ENCODE data around the gene EPHB4. TPM values are rescaled to one million over a fixed set of nuclear protein-coding genes. Genes with fewer than 3 reads are reported as not detected.
"Not testable (repeated sequence)": the region's sequence is repeated elsewhere in the genome, so short reads cannot be mapped to it uniquely, and the experiment has no call there.

Gene EPHB4
- total RNA-seq, 2 donors from 2014 or later, result 4.7 to 6.6 TPM

DNA sequence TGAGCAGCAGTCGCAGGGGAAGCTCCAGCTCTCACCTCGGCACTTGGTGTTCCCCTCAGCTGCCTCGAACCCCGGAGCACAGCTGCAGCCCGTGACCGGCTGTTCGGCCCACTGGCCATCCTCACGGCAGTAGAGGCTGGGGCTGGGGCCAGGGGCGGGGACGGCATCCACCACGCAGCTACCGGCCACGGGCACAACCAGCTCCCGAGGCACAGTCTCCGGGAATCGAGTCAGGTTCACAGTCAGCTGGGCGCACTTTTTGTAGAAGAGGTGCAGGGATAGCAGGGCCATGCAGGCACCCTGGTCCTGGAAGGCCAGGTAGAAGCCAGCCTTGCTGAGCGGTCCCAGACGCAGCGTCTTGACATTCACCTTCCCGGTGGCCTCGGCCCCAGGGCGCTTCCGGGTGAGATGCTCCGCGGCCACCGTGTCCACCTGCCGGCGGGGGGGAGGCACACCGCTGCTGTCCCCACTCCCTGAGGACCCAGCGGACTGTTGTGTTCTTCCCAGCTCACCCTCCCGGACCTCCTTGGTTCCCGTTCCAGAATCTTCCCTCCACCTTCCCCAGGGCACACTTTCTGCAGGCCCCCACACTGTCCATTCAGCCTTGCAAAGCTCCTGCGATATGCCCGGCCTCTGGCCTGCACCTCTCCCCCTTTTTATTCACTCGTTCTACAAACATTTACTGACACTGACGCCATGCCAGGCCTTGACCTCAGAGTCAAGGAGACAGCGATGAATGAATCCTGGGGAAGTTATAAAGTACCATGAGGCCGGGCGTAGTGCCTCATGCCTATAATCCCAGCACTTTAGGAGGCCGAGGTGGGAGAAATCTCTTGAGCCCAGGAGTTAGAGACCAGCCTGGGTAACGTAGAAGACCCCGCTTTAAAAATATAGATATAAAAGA, 4.8 kb downstream of the EPHB4 start:
- peaks cover 32% of the 10 kb centered on the region for H3K27me3 Mint-ChIP-seq

DNA sequence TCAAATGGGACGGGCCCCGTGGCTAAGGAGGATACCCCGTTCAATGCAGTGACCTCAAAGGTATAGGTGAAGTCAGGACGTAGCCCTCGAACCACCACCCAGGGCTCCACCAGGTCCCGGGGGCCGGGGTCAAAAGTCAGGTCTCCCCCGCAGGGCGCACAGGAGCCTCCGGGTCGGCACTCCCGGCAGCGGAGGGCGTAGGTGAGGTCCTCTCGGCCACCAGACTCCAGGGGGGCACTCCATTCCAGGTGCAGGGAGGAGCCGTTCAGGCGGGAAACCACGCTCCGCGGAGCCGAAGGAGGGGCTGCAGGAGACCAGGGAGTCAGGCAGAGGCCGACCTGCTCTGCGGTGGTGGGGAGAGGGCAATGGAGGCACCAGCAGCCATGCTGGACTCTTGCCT, 7.7 kb downstream of the EPHB4 start:
- no peaks in the 10 kb centered on the region for H3K9me3 ChIP-seq (ENCODE audit: control insufficient read depth, low read length, poor library complexity, severe bottlenecking)
- no peaks in the 10 kb centered on the region for H3K4me1 Mint-ChIP-seq
- H3K36me3 Mint-ChIP-seq (ENCODE audit: low read depth), result peaks cover 2% of the 10 kb centered on the region
- ATAC-seq, result no peak
- no peak for DNase-seq
- H3K27me3 Mint-ChIP-seq, result peaks cover 11% of the 10 kb centered on the region
- no peak overlapping the region for H3K27ac Mint-ChIP-seq
- H3K4me3 Mint-ChIP-seq, result no peak overlapping the region

More for the DNA sequence above, 4.8 kb downstream of the EPHB4 start:
- no peak for DNase-seq
- Mint-ChIP-seq H3K4me3 (no peak overlapping the region), H3K36me3 (ENCODE audit: low read depth) (peaks cover 7% of the 10 kb centered on the region), H3K4me1 (peaks cover 14% of the 10 kb centered on the region), H3K27ac (no peak overlapping the region)
- no peak for ATAC-seq
- H3K9me3 ChIP-seq (ENCODE audit: control insufficient read depth, low read length, poor library complexity, severe bottlenecking), result no peaks in the 10 kb centered on the region

- peaks cover 2% of the 10 kb centered on the region for H3K36me3 Mint-ChIP-seq (ENCODE audit: low read depth)
Measured at GRCh38 chr7:100818825-100819224, 8.5 kb downstream of the EPHB4 start.

DNA sequence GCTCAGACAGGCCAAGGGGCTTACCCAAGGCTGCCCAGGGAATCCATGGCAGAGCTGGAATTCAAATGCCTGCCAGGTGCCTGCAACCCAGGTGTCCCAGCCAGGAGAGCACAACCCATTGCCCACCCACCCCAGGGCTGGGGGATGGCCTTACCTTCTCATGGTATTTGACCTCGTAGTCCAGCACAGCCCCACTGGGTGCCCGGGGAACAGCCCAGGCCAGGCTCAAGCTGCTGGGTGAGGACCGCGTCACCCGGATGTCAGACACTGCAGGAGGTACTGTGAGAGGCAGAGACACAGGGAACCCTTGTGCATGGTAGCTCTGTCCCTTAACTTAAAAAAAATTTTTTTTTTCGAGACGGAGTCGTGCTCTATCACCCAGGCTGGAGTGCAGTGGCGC, 9.0 kb downstream of the EPHB4 start:
- Mint-ChIP-seq H3K4me1 (no peaks in the 10 kb centered on the region), H3K27me3 (no peaks in the 10 kb centered on the region), H3K27ac (no peak overlapping the region), H3K4me3 (no peak overlapping the region), H3K36me3 (ENCODE audit: low read depth) (peaks cover 2% of the 10 kb centered on the region)
- H3K9me3 ChIP-seq (ENCODE audit: control insufficient read depth, low read length, poor library complexity, severe bottlenecking), result no peaks in the 10 kb centered on the region
- DNase-seq (no peak), ATAC-seq (no peak)

More at GRCh38 chr7:100818825-100819224, 8.5 kb downstream of the EPHB4 start:
- Mint-ChIP-seq H3K4me1 (no peaks in the 10 kb centered on the region), H3K4me3 (no peak overlapping the region), H3K27ac (no peak overlapping the region), H3K27me3 (peaks cover 4% of the 10 kb centered on the region)
- ATAC-seq (no peak), DNase-seq (no peak)
- H3K9me3 ChIP-seq (ENCODE audit: control insufficient read depth, low read length, poor library complexity, severe bottlenecking), result no peaks in the 10 kb centered on the region

GRCh38 chr7:100817097-100817496, 10.2 kb downstream of the EPHB4 start:
- no peak for DNase-seq
- Mint-ChIP-seq H3K36me3 (ENCODE audit: low read depth) (no peaks in the 10 kb centered on the region), H3K27ac (no peak overlapping the region), H3K4me1 (no peaks in the 10 kb centered on the region), H3K4me3 (no peak overlapping the region), H3K27me3 (no peaks in the 10 kb centered on the region)
- no peaks in the 10 kb centered on the region for H3K9me3 ChIP-seq (ENCODE audit: control insufficient read depth, low read length, poor library complexity, severe bottlenecking)
- no peak for ATAC-seq

GRCh38 chr7:100816515-100816914, 10.8 kb downstream of the EPHB4 start:
- not testable (repeated sequence) for DNase-seq; H3K27ac Mint-ChIP-seq; H3K27me3 Mint-ChIP-seq; H3K9me3 ChIP-seq (ENCODE audit: control insufficient read depth, low read length, poor library complexity, severe bottlenecking); H3K36me3 Mint-ChIP-seq (ENCODE audit: low read depth); ATAC-seq; H3K4me1 Mint-ChIP-seq; H3K4me3 Mint-ChIP-seq

- H3K27ac Mint-ChIP-seq, result no peak overlapping the region
- no peaks in the 10 kb centered on the region for H3K9me3 ChIP-seq (ENCODE audit: control insufficient read depth, low read length, poor library complexity, severe bottlenecking)
- H3K4me1 Mint-ChIP-seq, result peaks cover 3% of the 10 kb centered on the region
- ATAC-seq, result no peak
- peaks cover 2% of the 10 kb centered on the region for H3K36me3 Mint-ChIP-seq (ENCODE audit: low read depth)
- H3K27me3 Mint-ChIP-seq, result no peaks in the 10 kb centered on the region
- no peak for DNase-seq
- no peak overlapping the region for H3K4me3 Mint-ChIP-seq
Measured at GRCh38 chr7:100812729-100813128, 14.6 kb downstream of the EPHB4 start.

DNA sequence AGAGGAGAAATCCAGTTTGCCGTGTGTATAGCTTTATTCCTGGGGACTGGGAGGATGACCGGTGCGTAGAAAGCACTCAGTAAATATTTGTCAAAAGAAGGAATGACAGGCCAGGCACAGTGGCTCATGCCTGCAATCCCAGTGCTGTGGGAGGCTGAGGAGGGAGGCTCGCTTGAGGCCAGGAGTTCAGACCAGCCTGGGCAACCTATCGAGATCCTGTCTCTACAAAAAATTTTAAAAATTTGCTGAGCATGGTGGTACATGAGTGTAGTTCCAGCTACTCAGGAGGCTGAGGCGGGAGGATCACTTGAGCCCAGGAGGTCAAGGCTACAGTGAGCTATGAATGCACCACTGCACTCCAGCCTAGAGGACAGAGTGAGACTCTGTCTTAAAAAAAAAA, 15.8 kb downstream of the EPHB4 start:
- H3K9me3 ChIP-seq (ENCODE audit: control insufficient read depth, low read length, poor library complexity, severe bottlenecking), result no peaks in the 10 kb centered on the region
- no peak for ATAC-seq
- no peak for DNase-seq
- Mint-ChIP-seq H3K27ac (no peak overlapping the region), H3K27me3 (no peaks in the 10 kb centered on the region), H3K36me3 (ENCODE audit: low read depth) (peaks cover 2% of the 10 kb centered on the region), H3K4me3 (no peak overlapping the region), H3K4me1 (peaks cover 3% of the 10 kb centered on the region)

- no peaks in the 10 kb centered on the region for H3K9me3 ChIP-seq (ENCODE audit: control insufficient read depth, low read length, poor library complexity, severe bottlenecking)
- DNase-seq, result no peak
- Mint-ChIP-seq H3K4me3 (no peak overlapping the region), H3K27ac (no peak overlapping the region), H3K4me1 (peaks cover 8% of the 10 kb centered on the region), H3K27me3 (no peaks in the 10 kb centered on the region), H3K36me3 (ENCODE audit: low read depth) (peaks cover 9% of the 10 kb centered on the region)
- no peak for ATAC-seq
Measured at GRCh38 chr7:100808354-100808875, 18.9 kb downstream of the EPHB4 start.

DNA sequence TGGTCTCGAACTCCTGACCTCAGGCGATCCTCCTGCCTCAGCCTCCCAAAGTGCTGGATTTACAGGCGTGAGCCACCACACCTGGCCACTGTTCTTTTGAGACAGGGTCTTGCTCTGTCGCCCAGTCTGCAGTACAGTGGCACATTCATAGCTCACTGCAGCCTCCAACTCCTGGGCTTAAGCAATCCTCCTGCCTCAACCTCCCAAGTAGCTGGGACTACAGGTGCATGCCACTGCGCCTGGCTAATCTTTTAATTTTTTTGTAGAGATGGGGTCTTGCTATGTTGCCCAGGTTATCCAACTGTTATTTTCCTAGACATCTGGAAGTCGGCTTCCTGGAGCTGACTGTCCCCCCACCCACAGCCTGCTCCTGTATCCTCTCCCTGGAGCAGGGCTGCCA, 20.4 kb downstream of the EPHB4 start:
- DNase-seq; H3K36me3 Mint-ChIP-seq (ENCODE audit: low read depth); H3K27me3 Mint-ChIP-seq; H3K9me3 ChIP-seq (ENCODE audit: control insufficient read depth, low read length, poor library complexity, severe bottlenecking); ATAC-seq; H3K4me3 Mint-ChIP-seq; H3K4me1 Mint-ChIP-seq: not testable (repeated sequence)
- peak overlapping the region; percentile 59 for H3K27ac Mint-ChIP-seq

DNA sequence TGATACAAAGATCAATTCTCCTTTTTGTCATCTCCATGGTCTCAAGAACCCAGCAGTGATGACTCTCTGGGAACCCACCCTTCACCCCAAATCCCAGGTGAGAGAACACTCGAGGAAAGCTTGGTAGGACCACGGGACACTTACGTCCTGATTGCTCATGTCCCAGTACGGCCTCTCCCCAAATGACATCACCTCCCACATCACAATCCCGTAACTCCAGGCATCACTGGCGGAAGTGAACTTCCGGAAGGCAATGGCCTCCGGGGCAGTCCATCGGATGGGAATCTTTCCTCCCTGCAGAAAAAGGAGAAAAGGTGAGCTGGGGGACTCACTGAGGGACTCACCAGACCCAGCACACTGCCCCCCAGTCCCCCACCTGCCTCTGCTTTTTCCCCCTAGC, 21.0 kb downstream of the EPHB4 start:
- DNase-seq, result no peak
- no peaks in the 10 kb centered on the region for H3K9me3 ChIP-seq (ENCODE audit: control insufficient read depth, low read length, poor library complexity, severe bottlenecking)
- Mint-ChIP-seq H3K4me1 (peaks cover 8% of the 10 kb centered on the region), H3K27me3 (no peaks in the 10 kb centered on the region), H3K4me3 (no peak overlapping the region), H3K36me3 (ENCODE audit: low read depth) (peaks cover 9% of the 10 kb centered on the region), H3K27ac (peak overlapping the region; percentile 59)
- no peak for ATAC-seq

DNA sequence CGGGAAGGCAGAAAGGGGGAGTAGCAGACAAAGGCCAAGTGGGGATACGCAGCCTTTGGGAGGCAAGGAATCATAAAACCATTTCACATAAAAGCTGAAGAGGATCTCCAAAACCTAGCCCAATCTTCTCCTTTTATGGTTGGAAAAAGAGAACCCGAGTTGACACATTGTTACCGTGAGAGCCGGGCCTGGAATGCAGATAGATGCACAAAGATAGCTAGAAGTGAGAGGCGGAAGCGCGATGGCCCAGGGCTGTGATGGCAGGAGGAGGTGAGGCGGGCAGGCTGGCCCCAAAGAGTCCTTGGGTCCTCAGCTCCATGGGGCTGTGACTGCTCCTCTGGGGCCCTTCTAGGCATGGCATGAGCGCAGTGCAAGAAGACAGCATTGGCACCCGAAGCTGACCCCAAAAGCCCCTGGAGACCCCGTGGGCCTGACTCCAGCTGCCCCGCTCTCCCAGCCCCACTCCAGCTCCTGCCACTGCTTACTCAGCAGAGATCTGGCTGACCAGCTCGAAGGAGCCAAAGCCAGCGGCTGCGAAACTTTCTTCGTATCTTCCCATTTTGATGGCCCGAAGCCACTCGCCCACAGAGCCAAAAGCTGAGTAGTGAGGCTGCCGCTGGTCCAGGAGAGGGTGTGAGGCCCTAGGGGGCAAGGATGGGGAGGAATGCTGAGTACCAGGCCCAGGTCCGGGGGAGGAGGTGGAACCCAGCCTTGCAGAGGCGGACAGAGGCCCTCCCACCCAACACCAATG, 22.5 kb downstream of the EPHB4 start:
- Mint-ChIP-seq H3K36me3 (ENCODE audit: low read depth) (peaks cover 9% of the 10 kb centered on the region), H3K27ac (no peak overlapping the region), H3K4me1 (peaks cover 8% of the 10 kb centered on the region), H3K27me3 (no peaks in the 10 kb centered on the region), H3K4me3 (no peak overlapping the region)
- H3K9me3 ChIP-seq (ENCODE audit: control insufficient read depth, low read length, poor library complexity, severe bottlenecking), result no peaks in the 10 kb centered on the region
- ATAC-seq (no peak), DNase-seq (no peak)

DNA sequence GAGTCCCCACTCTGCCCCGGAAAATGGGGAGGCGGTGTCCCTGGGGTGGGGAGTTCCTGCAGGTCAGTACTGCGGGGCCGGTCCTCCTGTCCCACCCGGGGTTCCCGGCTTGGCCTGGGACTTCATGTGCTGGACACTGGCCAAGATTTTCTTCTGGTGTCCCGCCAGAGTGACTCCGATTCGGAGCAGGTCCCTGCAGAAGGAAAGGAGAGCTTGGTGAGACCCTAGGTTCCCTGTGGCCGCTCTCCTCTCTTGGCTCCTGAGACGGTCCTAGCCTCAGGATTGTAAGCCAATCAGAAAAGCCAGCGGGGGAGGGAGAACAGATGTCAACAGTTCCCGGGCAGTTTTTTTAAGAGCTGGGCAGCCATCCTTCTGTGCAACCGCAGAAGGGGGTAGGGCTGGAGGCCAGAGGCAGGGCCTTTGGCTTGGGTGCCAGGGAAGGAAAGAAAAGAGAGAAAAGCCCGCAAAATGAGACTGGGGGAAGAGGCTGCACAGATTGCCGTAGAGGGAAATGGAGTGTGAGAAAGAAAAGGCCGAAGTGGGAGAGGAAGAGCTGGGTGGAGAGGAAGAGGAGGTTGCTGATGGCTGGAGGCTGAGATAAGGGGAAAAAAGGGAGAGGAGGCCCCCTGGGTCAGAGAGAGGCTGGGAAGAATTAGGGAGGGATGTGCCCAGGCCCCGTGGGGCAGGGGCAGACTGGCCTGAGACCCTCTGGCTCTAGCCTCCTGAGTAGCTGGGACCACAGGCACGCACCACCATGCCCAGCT, 23.7 kb downstream of the EPHB4 start:
- no peaks in the 10 kb centered on the region for H3K27me3 Mint-ChIP-seq
- H3K9me3 ChIP-seq (ENCODE audit: control insufficient read depth, low read length, poor library complexity, severe bottlenecking), result no peaks in the 10 kb centered on the region
- DNase-seq (no peak), ATAC-seq (peak; percentile 93)
- H3K4me3 Mint-ChIP-seq, result peak overlapping the region; percentile 66
- H3K36me3 Mint-ChIP-seq (ENCODE audit: low read depth), result peaks cover 9% of the 10 kb centered on the region
- peak overlapping the region; percentile 39 for H3K27ac Mint-ChIP-seq
- H3K4me1 Mint-ChIP-seq, result peaks cover 12% of the 10 kb centered on the region

Data from T-helper 17 cell (primary cell).